AG04449 (cell line): Measurements from ENCODE around the gene SAE1.

Experiments used
- CTCF ChIA-PET: fragments of 350-600 bp; formaldehyde crosslinking; extraction: SDS; loops from one replicate; lab custom pipeline; 2021; ENCODE audit warnings: antibody characterized with exemption; lab: Yijun Ruan, JAX
- POLR2A ChIA-PET: fragments of 400-600, 350-600 bp; formaldehyde crosslinking; extraction: SDS; loops from one replicate; lab custom pipeline; 2020; ENCODE audit warnings: antibody characterized with exemption, inconsistent platforms; lab: Yijun Ruan, JAX
- DNase-seq: peaks from one replicate; pipeline ENCODE4 v3.0.0-alpha.2; 2010; ENCODE audit warnings: low read depth, low spot score
- H3K4me3 ChIP-seq: 2 replicates; pipeline ENCODE4 v1.5.1; 2011; ENCODE audit warnings: low read depth, mild to moderate bottlenecking, control low read depth, low read length
- CTCF ChIP-seq: IDR thresholded peaks from one replicate; pipeline ENCODE4 v1.5.1; 2011; ENCODE audit warnings: mild to moderate bottlenecking, moderate library complexity, low read length, control low read depth, inconsistent platforms; ENCODE audit not compliant: insufficient read depth; ENCODE audit errors: missing control alignments

SAE1 gene

DNA sequence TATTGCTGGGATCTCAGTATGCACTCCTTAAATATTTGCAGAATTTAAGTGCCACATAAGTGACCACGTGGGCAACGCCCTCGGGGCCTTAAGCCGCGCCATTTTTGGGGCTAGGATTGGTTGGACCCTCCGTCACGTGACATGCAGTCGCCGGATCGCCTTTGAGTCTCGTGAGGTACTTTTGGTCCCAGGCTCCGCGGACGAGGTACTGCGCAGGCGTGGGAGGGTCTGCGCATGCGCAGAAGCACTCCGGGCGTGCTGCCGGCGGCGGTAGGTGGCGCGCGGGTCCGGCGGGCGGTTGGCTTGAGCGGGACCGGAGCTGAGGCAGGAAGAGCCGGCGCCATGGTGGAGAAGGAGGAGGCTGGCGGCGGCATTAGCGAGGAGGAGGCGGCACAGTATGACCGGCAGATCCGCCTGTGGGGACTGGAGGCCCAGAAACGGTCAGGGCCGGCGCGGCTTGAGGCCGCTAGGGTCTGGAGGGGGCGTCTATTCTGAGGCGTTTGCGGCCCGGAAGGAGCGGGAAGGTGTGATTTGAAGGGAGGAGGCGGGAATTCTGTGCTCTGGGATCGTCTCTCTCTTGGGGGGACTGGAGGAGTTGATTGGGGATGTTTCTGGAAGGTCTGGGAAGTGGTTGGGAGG, at the start of gene SAE1:
Gene SAE1 (plus strand): TSS at position 247 of the 639 bp plus-strand sequence. CDS start 96 bp downstream, at position 343.
- peak; percentile 86 for DNase-seq
- peak; percentile 79 for TF ChIP-seq CTCF
- POLR2A ChIA-PET = interaction anchor here (0.6 to 1.8 kb wide), 3 partner anchors 17 to 426 kb away, joined by 3 to 12 read pairs (median 7); partner anchors contain the start of gene ZC3H4
- CTCF ChIA-PET = interaction anchor here (0.9 to 5.6 kb wide), 18 partner anchors 8 to 139 kb away, joined by 3 to 37 read pairs (median 6); no protein-coding TSS in a partner anchor
- peak within 1 kb of the TSS; percentile 93 for H3K4me3 ChIP-seq

DNA sequence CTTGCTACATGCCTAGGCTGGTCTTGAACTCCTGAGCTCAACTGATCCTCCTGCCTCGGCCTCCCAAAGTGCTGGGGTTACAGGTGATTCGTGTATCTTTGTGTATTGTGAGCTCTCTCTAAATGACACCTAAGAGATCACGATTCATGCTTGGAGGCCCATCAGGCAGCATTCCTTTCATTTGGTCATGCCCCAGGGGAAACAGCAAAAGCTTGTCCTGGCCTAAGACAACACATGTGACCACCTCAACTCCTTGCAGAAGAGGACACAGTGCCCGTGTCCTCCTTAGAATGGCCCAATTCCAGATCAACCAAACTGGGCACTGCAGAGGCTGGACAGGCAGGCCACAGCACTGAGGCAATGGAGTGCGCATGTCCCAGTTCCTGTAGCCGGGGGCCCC, 49.5 kb upstream of the SAE1 start:
- ChIA-PET CTCF (interaction anchor here (0.7 to 4.6 kb wide), 13 partner anchors 11 to 166 kb away, joined by 3 to 50 read pairs (median 4); partner anchors contain the start of genes SAE1 and ZC3H4), POLR2A (interaction anchor here (2.0 kb wide), 1 partner anchor 32 kb away, joined by 8 read pairs; the partner anchor contains the start of gene ZC3H4)
- no peak for DNase-seq
- H3K4me3 ChIP-seq = no peak overlapping the region
- no peak for TF ChIP-seq CTCF

- ChIA-PET CTCF (interaction anchor here (1.5 to 4.6 kb wide), 3 partner anchors 15 to 44 kb away, joined by 4 to 50 read pairs (median 7); no protein-coding TSS in a partner anchor), POLR2A (no interaction called here)
- DNase-seq = no peak
- H3K4me3 ChIP-seq = no peak overlapping the region
- no peak for TF ChIP-seq CTCF
These were observed 48.1 kb upstream of the SAE1 start for GRCh38 chr19:47082493-47082892.

DNA sequence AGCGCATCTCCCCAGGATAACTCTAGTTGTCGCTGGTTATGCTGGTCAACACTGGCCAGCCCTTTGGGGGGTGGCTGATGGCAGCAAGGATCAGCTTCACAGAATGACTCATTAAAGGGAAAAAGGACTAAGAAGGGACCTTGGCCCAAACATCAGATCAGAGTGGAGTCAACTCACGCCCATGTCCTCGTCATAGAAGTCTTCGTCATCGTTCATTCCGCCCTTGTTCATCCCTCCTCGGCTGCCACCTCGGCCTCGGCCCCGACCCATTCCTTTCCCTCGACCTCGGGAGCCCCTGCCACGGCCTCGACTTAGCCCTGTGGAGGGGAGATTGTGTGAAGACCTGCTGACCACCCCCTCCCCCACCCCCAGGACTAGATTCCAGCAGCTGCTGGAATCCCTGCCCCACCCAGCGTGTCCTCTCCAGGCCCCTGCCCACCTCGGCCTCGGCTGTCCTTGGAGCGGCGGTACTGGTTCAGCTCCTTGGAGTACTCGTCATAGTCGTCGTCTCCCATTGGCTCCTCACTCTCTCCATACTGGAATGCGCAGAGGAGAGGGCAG, 45.7 kb upstream of the SAE1 start:
- H3K4me3 ChIP-seq = no peak overlapping the region
- no peak for DNase-seq
- TF ChIP-seq CTCF = no peak
- CTCF ChIA-PET = interaction anchor here (2.8 kb wide), 1 partner anchor 21 kb away, joined by 7 read pairs; no protein-coding TSS in a partner anchor
- POLR2A ChIA-PET = no interaction called here

GRCh38 chr19:47086280-47086679, 44.4 kb upstream of the SAE1 start:
- no peak for DNase-seq
- TF ChIP-seq CTCF = no peak
- POLR2A ChIA-PET = no interaction called here
- no peak overlapping the region for H3K4me3 ChIP-seq
- CTCF ChIA-PET = no interaction called here

- TF ChIP-seq CTCF = no peak
- no peak overlapping the region for H3K4me3 ChIP-seq
- CTCF ChIA-PET = no interaction called here
- DNase-seq = no peak
- POLR2A ChIA-PET = interaction anchor here (0.6 kb wide), 1 partner anchor 401 kb away, joined by 3 read pairs; no protein-coding TSS in a partner anchor
These were observed 40.8 kb upstream of the SAE1 start for GRCh38 chr19:47089767-47090350.
